SK-N-SH (cell line): Measurements from ENCODE around the gene PARP1. TPM values are rescaled to one million over a fixed set of nuclear protein-coding genes. Genes with fewer than 3 reads are reported as not detected.

Source experiments
- CTCF ChIA-PET: fragments of 300-600, 350-600 bp; formaldehyde crosslinking; extraction: SDS; loops from one replicate; lab custom pipeline; 2021; lab: Yijun Ruan, JAX
- POLR2A ChIA-PET: fragments of 350-600 bp; sonication (Branson Sonifier 250); formaldehyde crosslinking; extraction: SDS; loops from one replicate; lab custom pipeline; 2020; ENCODE audit warnings: antibody characterized with exemption, inconsistent platforms; lab: Yijun Ruan, JAX
- DNase-seq: peaks from one replicate; pipeline ENCODE4 v3.0.0; 2012
- H2AFZ ChIP-seq: fragments of 200-600 bp; sonication (generic); 2 replicates; pipeline ENCODE4 v1.8.1; 2016; ENCODE audit warnings: antibody characterized with exemption, mild to moderate bottlenecking, low read depth
- H3F3A ChIP-seq: fragments of 200-600 bp; sonication (generic); replicated peaks from 2 replicates; pipeline ENCODE3; 2016; ENCODE audit warnings: antibody characterized with exemption, mild to moderate bottlenecking; ENCODE audit not compliant: insufficient read depth
- H3K27ac ChIP-seq, 2 experiments: fragments of 200-500 bp in 1 of 2; fragments of 200-600 bp in 1 of 2; sonication (Bioruptor generic) in 1 of 2; sonication (generic), shearing (Covaris generic) in 1 of 2; 2 replicates each; pipeline versions ENCODE4 v1.5.1 to v1.6.1; 2014 to 2016; ENCODE audit warnings: low read depth in 2 of 2, inconsistent platforms in 1 of 2, low read length in 1 of 2, mild to moderate bottlenecking in 1 of 2, mixed read lengths in 1 of 2
- H3K27me3 ChIP-seq: fragments of 200-600 bp; sonication (generic), shearing (Covaris generic); 2 replicates; pipeline ENCODE4 v1.6.1; 2016; ENCODE audit warnings: mixed run types; ENCODE audit not compliant: insufficient read depth
- H3K36me3 ChIP-seq, 2 experiments: fragments of 200-500 bp in 1 of 2; fragments of 200-600 bp in 1 of 2; sonication (Bioruptor generic) in 1 of 2; sonication (generic) in 1 of 2; replicated peaks in 1 of 2; 2 replicates each; pipeline versions ENCODE3 to v1.5.1; 2014 to 2016; ENCODE audit warnings: low read length in 1 of 2, mild to moderate bottlenecking in 1 of 2; ENCODE audit not compliant: insufficient read depth in 2 of 2, control insufficient read depth in 1 of 2
- H3K4me1 ChIP-seq, 2 experiments: fragments of 200-500 bp in 1 of 2; fragments of 200-600 bp in 1 of 2; sonication (Bioruptor generic) in 1 of 2; sonication (generic), shearing (Covaris generic) in 1 of 2; 2 replicates each; pipeline versions ENCODE4 v1.5.1 to v1.6.1; 2014 to 2016; ENCODE audit warnings: low read depth in 1 of 2, low read length in 1 of 2, mixed run types in 1 of 2; ENCODE audit not compliant: insufficient read depth in 2 of 2, control insufficient read depth in 1 of 2
- H3K4me2 ChIP-seq: fragments of 200-600 bp; sonication (generic), shearing (Covaris generic); 2 replicates; pipeline ENCODE4 v1.6.1; 2017; ENCODE audit warnings: mixed run types
- H3K4me3 ChIP-seq, 2 experiments: fragments of 200-500 bp in 1 of 2; fragments of 200-600 bp in 1 of 2; sonication (Bioruptor generic) in 1 of 2; sonication (generic), shearing (Covaris generic) in 1 of 2; 2 replicates each; pipeline versions ENCODE4 v1.5.1 to v1.8.1; 2014 to 2016; ENCODE audit warnings: low read depth in 2 of 2, inconsistent platforms in 1 of 2, low read length in 1 of 2, mild to moderate bottlenecking in 1 of 2, mixed read lengths in 1 of 2, moderate library complexity in 1 of 2
- H3K79me2 ChIP-seq: fragments of 200-600 bp; sonication (generic); 2 replicates; pipeline ENCODE4 v1.8.1; 2017; ENCODE audit warnings: mild to moderate bottlenecking; ENCODE audit not compliant: insufficient read depth
- H3K9ac ChIP-seq: fragments of 200-600 bp; sonication (generic); 2 replicates; pipeline ENCODE4 v1.6.1; 2017; ENCODE audit warnings: mixed run types
- H3K9me2 ChIP-seq: fragments of 200-600 bp; sonication (generic); 2 replicates; pipeline ENCODE4 v1.6.1; 2017; ENCODE audit warnings: mixed run types
- H3K9me3 ChIP-seq: fragments of 200-600 bp; sonication (generic); 2 replicates; pipeline ENCODE4 v1.6.1; 2017; ENCODE audit warnings: mixed run types, mild to moderate bottlenecking, moderate library complexity
- H4K20me1 ChIP-seq: fragments of 200-600 bp; sonication (generic); 2 replicates; pipeline ENCODE4 v1.6.1; 2017; ENCODE audit warnings: mild to moderate bottlenecking, mixed run types; ENCODE audit not compliant: insufficient read depth
- FOXM1 ChIP-seq: IDR thresholded peaks from 2 replicates; pipeline ENCODE4 v1.4.0; 2012; ENCODE audit warnings: low read depth, mild to moderate bottlenecking
- NRF1 ChIP-seq: IDR thresholded peaks from 2 replicates; pipeline ENCODE4 v1.6.1; 2012; ENCODE audit warnings: low read depth, mild to moderate bottlenecking, low read length
- POLR2AphosphoS5 ChIP-seq: IDR thresholded peaks from 2 replicates; pipeline ENCODE4 v1.6.1; 2012; ENCODE audit warnings: low read depth, low read length
- TEAD4 ChIP-seq: IDR thresholded peaks from 2 replicates; pipeline ENCODE4 v1.4.0; 2012; ENCODE audit warnings: mild to moderate bottlenecking, borderline replicate concordance; ENCODE audit not compliant: insufficient read depth
- WGBS: methylation state at CpG from one replicate; pipeline ENCODE4 v1.1.6; 2017; ENCODE audit warnings: low lambda C conversion rate; 5-methylcytosine and 5-hydroxymethylcytosine counted together
- polyA plus RNA-seq, 3 experiments: library from polyadenylated mRNA; depleted of rRNA; stranded (reverse); fragments of >200 nt; gene quantifications; 2 replicates each; pipeline ENCODE4 v1.2.3, GENCODE V29; 2012
- TF ChIP-seq, protein P1 (sequence below): fragments of 200-600 bp; sonication (generic); IDR thresholded peaks from 2 replicates; pipeline ENCODE4 v1.6.1; 2017; ENCODE audit warnings: antibody characterized with exemption, mild to moderate bottlenecking, moderate library complexity
- TF ChIP-seq, protein P2 (sequence below): IDR thresholded peaks from 2 replicates; pipeline ENCODE4 v1.4.0; 2012; ENCODE audit warnings: low read depth, borderline replicate concordance
- TF ChIP-seq, protein P3 (sequence below): IDR thresholded peaks from 2 replicates; pipeline ENCODE4 v1.6.1; 2012; ENCODE audit warnings: mild to moderate bottlenecking, low read depth, low read length, moderate library complexity

The PARP1 gene
- polyA plus RNA-seq, 1 of the 3 experiments (the other 2 are of a cell fraction), result 239 TPM

DNA sequence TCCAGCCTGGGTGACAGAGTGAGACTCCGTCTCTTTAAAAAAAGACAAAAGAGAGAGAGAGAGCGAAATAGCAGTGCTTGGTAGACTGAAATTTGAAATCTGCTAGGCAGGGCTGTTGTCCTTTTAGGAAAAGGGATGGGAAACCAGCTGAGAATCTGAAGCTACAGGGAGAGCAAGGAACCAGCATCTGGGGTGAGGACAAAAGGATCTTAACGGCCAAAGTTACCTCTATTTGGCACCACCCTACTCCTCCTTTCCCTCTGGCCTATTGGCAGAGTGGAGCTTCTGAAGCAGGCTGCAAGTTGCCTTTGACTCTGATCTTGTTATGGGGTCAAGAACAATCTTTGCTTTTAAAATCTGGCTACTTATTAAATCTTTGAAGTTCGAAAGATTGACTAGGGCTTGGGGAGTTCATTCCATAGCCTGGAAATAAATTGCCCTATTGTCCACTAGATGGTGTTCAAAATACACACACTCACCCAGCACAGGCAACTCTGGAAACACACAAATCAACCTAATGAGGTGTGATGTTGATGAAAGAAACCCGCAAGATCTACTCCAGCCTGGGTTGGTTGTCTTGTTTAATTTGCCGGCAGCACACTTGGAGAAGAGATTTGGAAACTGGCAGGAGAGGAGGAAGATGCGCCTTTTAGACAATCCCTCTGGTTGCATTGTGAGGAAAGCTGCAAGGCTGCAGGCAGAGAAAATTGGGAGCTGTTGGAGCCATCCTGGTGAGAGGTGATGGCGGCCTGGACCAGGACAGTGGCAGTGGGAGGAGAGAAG lies 16.5 kb upstream of the PARP1 start (continued):
- TF ChIP-seq, protein P1, sequence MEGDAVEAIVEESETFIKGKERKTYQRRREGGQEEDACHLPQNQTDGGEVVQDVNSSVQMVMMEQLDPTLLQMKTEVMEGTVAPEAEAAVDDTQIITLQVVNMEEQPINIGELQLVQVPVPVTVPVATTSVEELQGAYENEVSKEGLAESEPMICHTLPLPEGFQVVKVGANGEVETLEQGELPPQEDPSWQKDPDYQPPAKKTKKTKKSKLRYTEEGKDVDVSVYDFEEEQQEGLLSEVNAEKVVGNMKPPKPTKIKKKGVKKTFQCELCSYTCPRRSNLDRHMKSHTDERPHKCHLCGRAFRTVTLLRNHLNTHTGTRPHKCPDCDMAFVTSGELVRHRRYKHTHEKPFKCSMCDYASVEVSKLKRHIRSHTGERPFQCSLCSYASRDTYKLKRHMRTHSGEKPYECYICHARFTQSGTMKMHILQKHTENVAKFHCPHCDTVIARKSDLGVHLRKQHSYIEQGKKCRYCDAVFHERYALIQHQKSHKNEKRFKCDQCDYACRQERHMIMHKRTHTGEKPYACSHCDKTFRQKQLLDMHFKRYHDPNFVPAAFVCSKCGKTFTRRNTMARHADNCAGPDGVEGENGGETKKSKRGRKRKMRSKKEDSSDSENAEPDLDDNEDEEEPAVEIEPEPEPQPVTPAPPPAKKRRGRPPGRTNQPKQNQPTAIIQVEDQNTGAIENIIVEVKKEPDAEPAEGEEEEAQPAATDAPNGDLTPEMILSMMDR, result peak; percentile 60
- TF ChIP-seq, protein P2, sequence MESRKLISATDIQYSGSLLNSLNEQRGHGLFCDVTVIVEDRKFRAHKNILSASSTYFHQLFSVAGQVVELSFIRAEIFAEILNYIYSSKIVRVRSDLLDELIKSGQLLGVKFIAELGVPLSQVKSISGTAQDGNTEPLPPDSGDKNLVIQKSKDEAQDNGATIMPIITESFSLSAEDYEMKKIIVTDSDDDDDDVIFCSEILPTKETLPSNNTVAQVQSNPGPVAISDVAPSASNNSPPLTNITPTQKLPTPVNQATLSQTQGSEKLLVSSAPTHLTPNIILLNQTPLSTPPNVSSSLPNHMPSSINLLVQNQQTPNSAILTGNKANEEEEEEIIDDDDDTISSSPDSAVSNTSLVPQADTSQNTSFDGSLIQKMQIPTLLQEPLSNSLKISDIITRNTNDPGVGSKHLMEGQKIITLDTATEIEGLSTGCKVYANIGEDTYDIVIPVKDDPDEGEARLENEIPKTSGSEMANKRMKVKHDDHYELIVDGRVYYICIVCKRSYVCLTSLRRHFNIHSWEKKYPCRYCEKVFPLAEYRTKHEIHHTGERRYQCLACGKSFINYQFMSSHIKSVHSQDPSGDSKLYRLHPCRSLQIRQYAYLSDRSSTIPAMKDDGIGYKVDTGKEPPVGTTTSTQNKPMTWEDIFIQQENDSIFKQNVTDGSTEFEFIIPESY, result no peak

DNA sequence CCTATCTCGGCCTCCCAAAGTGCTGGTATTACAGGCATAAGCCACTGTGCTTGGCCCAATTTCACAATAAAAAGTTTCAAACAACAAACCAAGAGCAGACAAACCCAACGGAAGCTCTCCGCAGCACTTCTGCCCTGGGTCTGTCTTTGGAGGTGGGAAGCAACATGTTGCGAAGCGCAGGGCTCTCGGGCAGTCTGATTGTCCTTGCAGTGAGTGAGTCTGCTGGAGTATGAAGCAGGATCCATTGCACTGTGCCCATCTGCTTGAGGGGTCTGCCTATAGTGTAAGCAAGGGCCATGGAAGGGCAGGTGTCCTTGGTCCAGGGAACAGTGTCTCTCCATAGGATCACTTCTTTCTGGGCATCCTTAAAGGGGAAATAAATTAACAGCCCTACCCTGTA lies 14.6 kb upstream of the PARP1 start:
- TF ChIP-seq TEAD4, result no peak
- TF ChIP-seq, protein P3, sequence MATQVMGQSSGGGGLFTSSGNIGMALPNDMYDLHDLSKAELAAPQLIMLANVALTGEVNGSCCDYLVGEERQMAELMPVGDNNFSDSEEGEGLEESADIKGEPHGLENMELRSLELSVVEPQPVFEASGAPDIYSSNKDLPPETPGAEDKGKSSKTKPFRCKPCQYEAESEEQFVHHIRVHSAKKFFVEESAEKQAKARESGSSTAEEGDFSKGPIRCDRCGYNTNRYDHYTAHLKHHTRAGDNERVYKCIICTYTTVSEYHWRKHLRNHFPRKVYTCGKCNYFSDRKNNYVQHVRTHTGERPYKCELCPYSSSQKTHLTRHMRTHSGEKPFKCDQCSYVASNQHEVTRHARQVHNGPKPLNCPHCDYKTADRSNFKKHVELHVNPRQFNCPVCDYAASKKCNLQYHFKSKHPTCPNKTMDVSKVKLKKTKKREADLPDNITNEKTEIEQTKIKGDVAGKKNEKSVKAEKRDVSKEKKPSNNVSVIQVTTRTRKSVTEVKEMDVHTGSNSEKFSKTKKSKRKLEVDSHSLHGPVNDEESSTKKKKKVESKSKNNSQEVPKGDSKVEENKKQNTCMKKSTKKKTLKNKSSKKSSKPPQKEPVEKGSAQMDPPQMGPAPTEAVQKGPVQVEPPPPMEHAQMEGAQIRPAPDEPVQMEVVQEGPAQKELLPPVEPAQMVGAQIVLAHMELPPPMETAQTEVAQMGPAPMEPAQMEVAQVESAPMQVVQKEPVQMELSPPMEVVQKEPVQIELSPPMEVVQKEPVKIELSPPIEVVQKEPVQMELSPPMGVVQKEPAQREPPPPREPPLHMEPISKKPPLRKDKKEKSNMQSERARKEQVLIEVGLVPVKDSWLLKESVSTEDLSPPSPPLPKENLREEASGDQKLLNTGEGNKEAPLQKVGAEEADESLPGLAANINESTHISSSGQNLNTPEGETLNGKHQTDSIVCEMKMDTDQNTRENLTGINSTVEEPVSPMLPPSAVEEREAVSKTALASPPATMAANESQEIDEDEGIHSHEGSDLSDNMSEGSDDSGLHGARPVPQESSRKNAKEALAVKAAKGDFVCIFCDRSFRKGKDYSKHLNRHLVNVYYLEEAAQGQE, result no peak
- TF ChIP-seq, protein P2, result no peak
- TF ChIP-seq POLR2AphosphoS5, result no peak
- no peak for TF ChIP-seq NRF1
- no peak for TF ChIP-seq FOXM1
- no peaks in the 10 kb centered on the region for H4K20me1 ChIP-seq
- no peaks in the 10 kb centered on the region for H3K79me2 ChIP-seq
- H3K9me2 ChIP-seq, result no peaks in the 10 kb centered on the region
- no peak overlapping the region for H3K4me2 ChIP-seq
- H3K9me3 ChIP-seq, result no peaks in the 10 kb centered on the region
- no peaks in the 10 kb centered on the region for H3F3A ChIP-seq
- WGBS, result 91% methylated on average over 6 of the region's 6 CpGs
- POLR2A ChIA-PET, result no interaction called here
- CTCF ChIA-PET, result interaction anchor here (1.2 to 10.5 kb wide), 6 partner anchors 12 to 185 kb away, joined by 3 to 82 read pairs (median 28); partner anchors contain the start of genes PARP1 and STUM
- no peak for DNase-seq
- H3K27ac ChIP-seq, result no peak overlapping the region
- peaks cover 8% of the 10 kb centered on the region; the same call in 1 of the 2 replicates for H3K27me3 ChIP-seq
- H3K4me3 ChIP-seq, result no peak overlapping the region
- no peaks in the 10 kb centered on the region; a peak in 1 of 4 replicates for H3K4me1 ChIP-seq
- no peak overlapping the region for H2AFZ ChIP-seq
- H3K36me3 ChIP-seq, result no peaks in the 10 kb centered on the region
- no peak overlapping the region for H3K9ac ChIP-seq
